Neuronal stem cell (in vitro differentiated cells): ENCODE data around the gene MRGPRE.

Source experiments
- DNase-seq: peaks from one replicate; pipeline ENCODE4 v3.0.0-alpha.2; 2013; ENCODE audit warnings: low spot score
- H2AFZ ChIP-seq: one replicate; pipeline ENCODE4 v1.6.1; 2013; ENCODE audit warnings: mild to moderate bottlenecking, low read length, inconsistent platforms
- H2AK5ac ChIP-seq: 2 replicates; pipeline ENCODE4 v1.6.1; 2013; ENCODE audit warnings: low read depth, mild to moderate bottlenecking, inconsistent platforms, low read length, moderate library complexity, mixed read lengths
- H2BK120ac ChIP-seq: 2 replicates; pipeline ENCODE4 v1.6.1; 2013; ENCODE audit warnings: low read depth, mild to moderate bottlenecking, inconsistent platforms, low read length, moderate library complexity, mixed read lengths
- H2BK12ac ChIP-seq: one replicate; pipeline ENCODE4 v1.6.1; 2013; ENCODE audit warnings: low read length, inconsistent platforms
- H2BK15ac ChIP-seq: 2 replicates; pipeline ENCODE4 v1.6.1; 2013; ENCODE audit warnings: mild to moderate bottlenecking, low read length, inconsistent platforms, mixed read lengths
- H2BK5ac ChIP-seq: one replicate; pipeline ENCODE4 v1.6.1; 2013; ENCODE audit warnings: inconsistent platforms, mild to moderate bottlenecking, low read length, moderate library complexity
- H3K14ac ChIP-seq: one replicate; pipeline ENCODE4 v1.6.1; 2013; ENCODE audit warnings: low read length, inconsistent platforms
- H3K18ac ChIP-seq: 2 replicates; pipeline ENCODE4 v1.6.1; 2013; ENCODE audit warnings: low read length, inconsistent platforms
- H3K23ac ChIP-seq: 2 replicates; pipeline ENCODE4 v1.6.1; 2013; ENCODE audit warnings: low read depth, mild to moderate bottlenecking, mixed read lengths, low read length, inconsistent platforms; ENCODE audit not compliant: poor library complexity
- H3K27ac ChIP-seq: replicated peaks from 3 replicates; pipeline ENCODE4 v1.5.1; 2013; ENCODE audit warnings: low read length, inconsistent platforms
- H3K27me3 ChIP-seq, 3 experiments: 2 replicates each; pipeline ENCODE4 v1.6.1; 2013; ENCODE audit warnings: low read length in 3 of 3, mild to moderate bottlenecking in 2 of 3, inconsistent platforms in 1 of 3, low read depth in 1 of 3, mixed read lengths in 1 of 3, moderate library complexity in 1 of 3; ENCODE audit not compliant: control insufficient read depth in 3 of 3, insufficient read depth in 3 of 3
- H3K36me3 ChIP-seq, 2 donors: replicated peaks in 1 of 2; 2 replicates each; pipeline ENCODE4 v1.6.1; 2013; ENCODE audit warnings: low read length in 2 of 2; ENCODE audit not compliant: control insufficient read depth in 2 of 2, insufficient read depth in 2 of 2
- H3K4ac ChIP-seq: 2 replicates; pipeline ENCODE4 v1.6.1; 2013; ENCODE audit warnings: inconsistent platforms, mild to moderate bottlenecking, low read length, moderate library complexity
- H3K4me1 ChIP-seq, 2 donors: 1 replicate in 1 of 2; 2 replicates in 1 of 2; pipeline ENCODE4 v1.6.1; 2013; ENCODE audit warnings: low read length in 2 of 2, low read depth in 1 of 2; ENCODE audit not compliant: control insufficient read depth in 2 of 2, insufficient read depth in 1 of 2
- H3K4me2 ChIP-seq: one replicate; pipeline ENCODE4 v1.6.1; 2013; ENCODE audit warnings: mild to moderate bottlenecking, low read length, inconsistent platforms; ENCODE audit not compliant: insufficient read depth, poor library complexity, severe bottlenecking
- H3K4me3 ChIP-seq, 2 donors: 2 replicates each; pipeline ENCODE4 v1.5.1; 2013; ENCODE audit warnings: low read length in 2 of 2, mild to moderate bottlenecking in 2 of 2, inconsistent platforms in 1 of 2, moderate library complexity in 1 of 2
- H3K79me1 ChIP-seq: one replicate; pipeline ENCODE4 v1.6.1; 2013; ENCODE audit warnings: low read depth, mild to moderate bottlenecking, inconsistent platforms, low read length, moderate library complexity
- H3K9ac ChIP-seq: one replicate; pipeline ENCODE4 v1.6.1; 2013; ENCODE audit warnings: mild to moderate bottlenecking, low read depth, low read length, inconsistent platforms; ENCODE audit not compliant: poor library complexity
- H3K9me3 ChIP-seq, 2 donors: replicated peaks in 1 of 2; 2 replicates each; pipeline versions ENCODE3 to v1.6.1; 2013; ENCODE audit warnings: low read length in 2 of 2, mild to moderate bottlenecking in 2 of 2, inconsistent platforms in 1 of 2, low read depth in 1 of 2, mixed read lengths in 1 of 2, moderate library complexity in 1 of 2; ENCODE audit not compliant: control insufficient read depth in 2 of 2, insufficient read depth in 1 of 2
- H4K8ac ChIP-seq: one replicate; pipeline ENCODE4 v1.6.1; 2013; ENCODE audit warnings: low read depth, mild to moderate bottlenecking, inconsistent platforms, low read length, moderate library complexity
- H4K91ac ChIP-seq: one replicate; pipeline ENCODE4 v1.6.1; 2013; ENCODE audit warnings: low read length, low read depth, mild to moderate bottlenecking, inconsistent platforms; ENCODE audit not compliant: poor library complexity
- WGBS, 2 donors: extraction: QIAGEN DNeasy Blood & Tissue Kit; methylation state at CpG; one replicate each; pipeline ENCODE4 v1.1.7; 2013; ENCODE audit warnings: missing lambda C conversion rate in 2 of 2, mixed read lengths in 1 of 2; ENCODE audit not compliant: insufficient read length in 2 of 2, insufficient replicate concordance in 1 of 2; ENCODE audit errors: extremely low coverage in 2 of 2; 5-methylcytosine and 5-hydroxymethylcytosine counted together

The MRGPRE gene

DNA sequence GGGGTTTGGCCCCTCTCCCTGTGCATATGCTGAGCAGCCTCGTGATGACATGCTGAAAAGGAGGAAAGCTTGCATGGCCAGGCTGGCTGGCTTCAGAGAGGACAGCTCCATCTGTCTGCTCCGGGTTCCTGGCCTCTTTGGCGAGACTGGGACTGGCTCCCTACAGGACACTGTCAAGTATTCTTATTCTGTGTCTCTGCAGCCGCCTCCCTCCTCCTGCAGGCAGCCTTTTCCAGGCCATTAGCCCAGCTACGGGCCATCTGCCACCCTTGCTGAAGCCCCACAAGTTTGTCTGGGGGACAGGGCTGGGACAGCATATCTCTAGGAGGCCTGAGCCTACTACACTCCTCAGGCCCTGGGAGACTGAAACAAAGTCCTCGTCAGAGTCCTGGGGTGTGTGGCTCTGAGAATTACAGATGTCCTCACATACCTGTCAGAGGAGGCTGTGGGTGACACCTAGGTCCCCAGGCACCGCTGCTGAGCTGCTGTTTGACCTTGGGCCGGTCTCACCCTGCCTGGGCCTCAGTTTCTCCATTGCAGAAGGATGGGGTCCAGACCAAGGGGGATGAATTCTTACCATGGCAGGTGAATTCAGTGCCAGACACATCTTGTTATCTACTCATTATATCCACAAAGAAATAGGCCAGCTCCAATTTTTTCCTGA lies 24.6 kb downstream of the MRGPRE start:
- Histone ChIP-seq H3K4me3 (no peak overlapping the region), H3K79me1 (no peaks in the 10 kb centered on the region), H3K9me3 (no peaks in the 10 kb centered on the region), H3K14ac (no peak overlapping the region), H2AFZ (no peak overlapping the region), H3K4me2 (no peak overlapping the region), H3K4ac (no peak overlapping the region), H2BK15ac (no peak overlapping the region), H3K27ac (no peak overlapping the region), H3K27me3 (peaks cover 0 to 31% (median 16%) of the 10 kb centered on the region in 3 experiments), H4K91ac (no peak overlapping the region), H2BK5ac (no peak overlapping the region), H3K23ac (no peak overlapping the region), H4K8ac (no peak overlapping the region), H3K4me1 (peaks cover 0 to 4% of the 10 kb centered on the region in 2 donors), H3K9ac (no peak overlapping the region), H3K36me3 (no peaks in the 10 kb centered on the region), H2BK12ac (no peak overlapping the region), H2BK120ac (no peak overlapping the region), H2AK5ac (peak overlapping the region; percentile 8), H3K18ac (peak overlapping the region; percentile 41)
- WGBS, 2 donors = no CpG with 5 or more reads among the region's 8 CpGs
- no peak for DNase-seq

DNA sequence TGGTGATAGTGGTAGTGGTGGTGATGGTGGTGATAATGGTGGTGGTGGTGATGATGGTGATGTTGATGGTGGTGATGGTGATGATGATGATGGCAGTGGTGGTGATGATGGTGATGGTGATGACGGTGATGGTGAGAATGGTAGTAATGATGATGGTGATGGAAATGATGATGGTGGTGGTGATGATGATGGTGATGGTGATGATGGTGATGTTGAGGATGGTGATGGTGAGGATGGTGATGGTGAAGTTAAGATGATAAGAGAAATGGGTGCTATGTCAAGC lies 25.4 kb downstream of the MRGPRE start:
- Histone ChIP-seq H2BK15ac (no peak overlapping the region), H2AK5ac (no peak overlapping the region), H3K79me1 (no peaks in the 10 kb centered on the region), H2BK5ac (no peak overlapping the region), H3K14ac (no peak overlapping the region), H3K27me3 (peaks cover 0 to 39% (median 21%) of the 10 kb centered on the region in 3 experiments), H4K91ac (no peak overlapping the region), H3K18ac (no peak overlapping the region), H3K9me3 (no peaks in the 10 kb centered on the region), H3K4me2 (no peak overlapping the region), H2BK120ac (no peak overlapping the region), H3K9ac (no peak overlapping the region), H3K27ac (no peak overlapping the region), H2BK12ac (no peak overlapping the region), H3K23ac (no peak overlapping the region), H4K8ac (peak overlapping the region; percentile 21), H2AFZ (no peak overlapping the region), H3K36me3 (no peaks in the 10 kb centered on the region), H3K4me1 (peaks cover 0 to 4% of the 10 kb centered on the region in 2 donors), H3K4me3 (no peak overlapping the region), H3K4ac (no peak overlapping the region)
- 100% methylated on average over 1 of the region's 1 CpG; no CpG with 5 or more reads in 1 of the 2 donors for WGBS, 2 donors
- no peak for DNase-seq

- peak overlapping the region; percentile 21 for H4K8ac ChIP-seq
These were observed 25.9 kb downstream of the MRGPRE start for GRCh38 chr11:3206156-3206921.

More at GRCh38 chr11:3206156-3206921, 25.9 kb downstream of the MRGPRE start:
- Histone ChIP-seq H4K91ac (no peak overlapping the region), H2BK5ac (no peak overlapping the region), H3K9ac (peak overlapping the region; percentile 71), H2AFZ (no peak overlapping the region), H3K4ac (no peak overlapping the region), H3K23ac (no peak overlapping the region), H3K18ac (no peak overlapping the region), H3K9me3 (no peaks in the 10 kb centered on the region), H3K4me3 (no peak overlapping the region), H3K36me3 (no peaks in the 10 kb centered on the region), H3K27ac (no peak overlapping the region), H2BK12ac (no peak overlapping the region), H3K14ac (no peak overlapping the region), H3K27me3 (peaks cover 0 to 45% (median 22%) of the 10 kb centered on the region in 3 experiments), H2AK5ac (no peak overlapping the region), H2BK120ac (no peak overlapping the region), H3K4me1 (peaks cover 0 to 4% of the 10 kb centered on the region in 2 donors), H2BK15ac (no peak overlapping the region), H3K4me2 (no peak overlapping the region), H3K79me1 (no peaks in the 10 kb centered on the region)
- no CpG with 5 or more reads among the region's 8 CpGs for WGBS, 2 donors
- DNase-seq = no peak
